Measurements from ENCODE around the gene PI4KB.

- TF ChIP-seq CTCF (IDR thresholded peaks at IDR 0.05) (no peak), POLR2A (IDR thresholded peaks at IDR 0.05) (no peak)
These were observed 19.0 kb upstream of the PI4KB start for GRCh38 chr1:151346082-151346768.

Measured in lower leg skin (tissue), 3 donors.